PC-9 (cell line): ENCODE data around the gene CWC15.

Experiments
- EZH2 ChIP-seq: fragments of 200-600 bp; sonication (generic); IDR thresholded peaks from 2 replicates; pipeline ENCODE4 v1.8.0; 2017; ENCODE audit warnings: antibody characterized with exemption, low read depth
- TF ChIP-seq, protein P1 (sequence below): fragments of 200-600 bp; sonication (generic); conservative IDR thresholded peaks from 2 replicates; pipeline ENCODE4 v1.6.1; 2017; ENCODE audit warnings: mixed run types, antibody characterized with exemption, mild to moderate bottlenecking, moderate library complexity

DNA sequence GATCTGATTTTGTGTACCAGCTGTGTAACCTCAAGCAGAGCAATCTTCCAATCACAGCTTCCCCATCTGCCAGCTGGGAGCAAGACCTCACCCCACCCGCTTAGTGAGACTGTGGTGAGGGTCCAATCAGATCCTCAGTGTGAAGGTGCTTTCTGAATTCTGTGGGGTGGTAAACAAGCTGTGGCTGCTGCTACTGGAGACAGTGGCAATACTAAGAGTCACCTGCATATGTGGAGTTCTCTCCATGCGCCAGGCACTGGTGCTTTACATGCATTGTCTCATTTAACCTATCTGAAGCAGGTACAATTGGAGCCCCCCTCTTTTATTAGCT is 50.4 kb downstream of the CWC15 start:
- TF ChIP-seq, protein P1, sequence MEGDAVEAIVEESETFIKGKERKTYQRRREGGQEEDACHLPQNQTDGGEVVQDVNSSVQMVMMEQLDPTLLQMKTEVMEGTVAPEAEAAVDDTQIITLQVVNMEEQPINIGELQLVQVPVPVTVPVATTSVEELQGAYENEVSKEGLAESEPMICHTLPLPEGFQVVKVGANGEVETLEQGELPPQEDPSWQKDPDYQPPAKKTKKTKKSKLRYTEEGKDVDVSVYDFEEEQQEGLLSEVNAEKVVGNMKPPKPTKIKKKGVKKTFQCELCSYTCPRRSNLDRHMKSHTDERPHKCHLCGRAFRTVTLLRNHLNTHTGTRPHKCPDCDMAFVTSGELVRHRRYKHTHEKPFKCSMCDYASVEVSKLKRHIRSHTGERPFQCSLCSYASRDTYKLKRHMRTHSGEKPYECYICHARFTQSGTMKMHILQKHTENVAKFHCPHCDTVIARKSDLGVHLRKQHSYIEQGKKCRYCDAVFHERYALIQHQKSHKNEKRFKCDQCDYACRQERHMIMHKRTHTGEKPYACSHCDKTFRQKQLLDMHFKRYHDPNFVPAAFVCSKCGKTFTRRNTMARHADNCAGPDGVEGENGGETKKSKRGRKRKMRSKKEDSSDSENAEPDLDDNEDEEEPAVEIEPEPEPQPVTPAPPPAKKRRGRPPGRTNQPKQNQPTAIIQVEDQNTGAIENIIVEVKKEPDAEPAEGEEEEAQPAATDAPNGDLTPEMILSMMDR = no peak
- TF ChIP-seq EZH2 = no peak
